RPMI7951 (cell line): ENCODE measurements around the gene MRAP. TPM values are rescaled to one million over a fixed set of nuclear protein-coding genes. Genes with fewer than 3 reads are reported as not detected.
"Not testable (repeated sequence)": the region's sequence is repeated elsewhere in the genome, so short reads cannot be mapped to it uniquely, and the experiment has no call there.

Experiments
- DNase-seq: peaks from one replicate; pipeline ENCODE4 v3.0.0-alpha.2; 2012; ENCODE audit warnings: low read depth
- total RNA-seq: library from RNA; depleted of rRNA; stranded (reverse); fragments of >200 nt; shearing (Covaris generic); gene quantifications from 2 replicates; pipeline ENCODE4 v1.2.3, GENCODE V29; 2014; rRNA removed

MRAP gene
- not detected in 2 replicates for total RNA-seq

DNA sequence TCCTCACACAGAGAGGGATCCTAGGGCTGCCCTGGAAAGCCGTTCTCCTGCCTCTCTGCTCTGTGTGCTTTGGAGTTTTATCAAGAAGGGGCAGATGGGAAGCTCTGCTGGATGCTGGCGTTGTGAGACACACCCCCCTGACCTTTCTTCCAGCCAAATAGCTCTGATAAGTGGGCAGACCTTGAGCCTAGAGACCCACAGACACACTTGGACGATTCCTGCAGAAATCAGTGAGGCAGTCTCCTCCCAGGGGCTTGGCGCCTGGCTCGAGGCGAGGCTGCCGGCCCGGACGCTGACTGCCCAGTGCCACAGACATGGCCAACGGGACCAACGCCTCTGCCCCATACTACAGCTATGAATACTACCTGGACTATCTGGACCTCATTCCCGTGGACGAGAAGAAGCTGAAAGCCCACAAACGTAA, at the start of gene MRAP:
Gene MRAP, plus strand, starts transcription at position 198 of the 424 bp plus-strand sequence. Its CDS starts 117 bp downstream, at position 315.
- no peak for DNase-seq

DNA sequence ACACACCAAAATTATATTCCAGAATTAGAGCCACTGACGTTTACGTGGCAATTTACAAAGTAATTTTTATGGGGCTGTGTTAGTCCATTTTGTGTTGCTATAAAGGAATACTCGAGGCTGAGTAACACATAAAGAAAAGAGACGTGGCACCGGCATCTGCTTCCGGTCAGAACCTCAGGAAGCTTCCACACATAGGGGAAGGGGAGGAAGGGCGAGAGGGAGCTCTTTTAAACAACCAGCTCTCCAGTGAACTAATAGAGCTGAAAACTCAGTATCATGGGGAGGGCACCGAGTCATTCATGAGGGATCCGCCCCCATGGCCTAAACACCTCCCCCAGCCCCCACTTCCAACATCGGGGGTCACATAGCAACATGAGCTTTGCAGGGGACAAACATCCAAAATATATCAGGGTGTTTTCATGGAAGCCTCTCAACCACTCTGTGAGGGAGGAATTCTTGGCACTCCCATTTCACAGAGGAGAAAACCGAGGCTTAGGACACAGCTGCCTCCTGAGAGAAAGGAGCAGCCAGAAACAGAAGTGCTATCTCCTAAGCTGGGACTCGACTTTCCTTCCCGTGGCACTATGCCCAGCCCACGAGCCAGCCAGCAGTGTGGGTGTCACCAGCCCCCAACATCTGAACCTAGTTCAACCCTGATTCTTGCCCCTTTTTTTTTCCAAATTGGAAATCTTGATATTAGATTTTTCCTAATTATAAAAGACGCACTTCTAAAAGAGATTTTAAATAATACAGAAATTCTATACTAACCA, 49.0 kb upstream of the MRAP start:
- no peak for DNase-seq

DNA sequence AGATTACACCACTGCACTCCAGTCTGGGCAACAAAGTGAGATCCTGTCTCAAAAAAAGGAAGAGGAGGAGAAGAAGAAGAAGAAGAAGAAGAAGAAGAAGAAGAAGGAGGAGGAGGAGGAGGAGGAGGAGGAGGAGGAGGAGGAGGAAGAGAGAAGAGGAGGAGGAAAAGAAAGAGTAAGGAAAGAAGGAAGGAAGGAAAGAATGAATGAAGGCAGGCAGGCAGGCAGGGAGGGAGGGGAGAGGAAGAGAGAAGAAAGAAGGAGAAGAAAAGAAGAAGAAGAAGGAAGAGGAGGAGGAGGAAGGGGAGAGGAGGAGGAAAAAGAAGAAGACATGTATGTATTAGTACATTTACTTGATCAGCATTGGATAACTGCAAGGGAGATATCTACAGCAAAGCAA, 46.5 kb upstream of the MRAP start:
- no peak for DNase-seq

- DNase-seq: no peak
Measured at GRCh38 chr21:32253215-32253641, 45.4 kb upstream of the MRAP start.

- DNase-seq: no peak
Measured at GRCh38 chr21:32256251-32256650, 42.4 kb upstream of the MRAP start.

GRCh38 chr21:32256873-32257620, 41.6 kb upstream of the MRAP start:
- DNase-seq: peak; percentile 87

GRCh38 chr21:32257962-32258785, 40.5 kb upstream of the MRAP start:
- DNase-seq: peak; percentile 75

DNA sequence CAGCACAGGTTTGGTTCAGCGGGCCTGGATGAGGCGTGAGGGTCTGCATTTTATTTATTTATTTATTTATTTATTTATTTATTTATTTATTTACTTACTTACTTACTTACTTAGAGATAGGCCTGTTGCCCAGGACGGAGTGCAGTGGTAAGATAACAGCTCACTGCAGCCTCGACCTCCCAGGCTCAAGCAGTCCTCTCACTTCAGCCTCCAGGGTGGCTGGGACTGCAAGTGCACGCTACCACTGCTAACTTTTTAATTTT, 39.9 kb upstream of the MRAP start:
- not testable (repeated sequence) for DNase-seq

DNA sequence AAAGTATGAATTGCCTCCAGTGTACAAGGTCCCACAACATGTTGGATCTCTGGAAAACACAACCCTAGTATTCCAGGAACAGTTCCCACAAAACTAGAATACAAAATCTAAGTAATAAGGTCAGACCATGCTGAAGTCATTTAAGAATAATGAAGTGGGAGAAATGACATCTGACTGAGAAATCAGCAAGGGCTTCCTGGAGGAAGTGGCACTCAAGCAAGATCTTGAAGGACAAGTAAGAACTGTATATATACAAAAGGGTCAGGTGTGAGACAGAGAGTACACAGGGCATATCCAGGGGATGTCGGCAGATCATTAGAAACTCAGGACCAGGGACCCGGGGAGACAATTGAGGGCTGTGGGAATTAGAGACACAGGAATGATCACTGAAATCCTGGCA, 38.5 kb upstream of the MRAP start:
- DNase-seq: no peak

GRCh38 chr21:32261929-32262328, 36.7 kb upstream of the MRAP start:
- DNase-seq: no peak

DNA sequence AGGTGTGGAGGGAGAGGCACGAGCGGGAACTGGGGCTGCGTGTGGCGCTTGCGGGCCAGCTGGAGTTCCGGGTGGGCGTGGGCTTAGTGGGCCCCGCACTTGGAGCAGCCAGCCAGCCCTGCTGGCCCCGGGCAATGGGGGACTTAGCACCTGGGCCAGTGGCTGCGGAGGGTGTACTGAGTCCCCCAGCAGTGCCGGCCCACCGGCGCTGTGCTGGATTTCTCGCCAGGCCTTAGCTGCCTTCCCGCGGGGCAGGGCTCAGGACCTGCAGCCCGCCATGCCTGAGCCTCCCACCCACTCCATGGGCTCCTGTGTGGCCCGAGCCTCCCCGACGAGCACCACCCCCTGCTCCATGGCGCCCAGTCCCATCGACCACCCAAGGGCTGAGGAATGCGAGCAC, 33.3 kb upstream of the MRAP start:
- DNase-seq: not testable (repeated sequence)

DNA sequence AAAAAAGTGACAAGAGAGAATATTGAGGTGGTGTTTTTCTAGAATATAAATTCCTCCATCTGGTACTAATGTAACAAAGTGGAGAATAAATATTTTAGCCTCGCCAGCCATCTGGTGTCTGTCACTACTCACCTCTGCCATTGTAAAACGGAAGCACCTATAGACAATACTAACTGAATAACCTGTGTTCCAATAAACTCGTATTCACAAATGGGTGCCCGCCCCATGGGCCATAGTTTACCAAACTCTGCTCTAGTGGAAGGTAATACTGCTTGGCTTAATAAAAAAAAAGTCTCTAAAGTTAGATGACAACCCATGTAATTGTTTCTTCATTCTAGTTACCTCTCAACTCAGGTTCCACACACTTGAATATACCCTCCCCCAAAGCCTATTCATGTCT, 27.9 kb upstream of the MRAP start:
- DNase-seq: no peak

DNA sequence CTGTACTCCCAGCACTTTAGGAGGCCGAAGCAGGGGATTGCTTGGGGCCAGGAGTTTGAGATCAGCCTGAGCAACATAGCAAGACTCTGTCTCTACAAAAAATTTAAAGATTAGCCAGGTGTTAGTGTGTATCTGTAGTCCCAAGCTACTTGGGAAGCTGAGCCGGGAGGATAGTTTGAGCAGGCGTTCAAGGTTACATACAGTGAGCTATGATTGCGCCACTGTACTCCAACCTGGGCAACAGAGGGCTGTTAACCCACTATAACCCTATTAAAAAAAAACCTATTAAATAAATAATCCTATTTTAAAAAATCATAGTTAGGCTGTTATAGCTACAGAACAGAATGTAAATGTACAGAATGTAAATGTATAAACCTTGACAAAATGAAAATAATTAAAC, 22.0 kb upstream of the MRAP start:
- no peak for DNase-seq

GRCh38 chr21:32278103-32278502, 20.6 kb upstream of the MRAP start:
- peak; percentile 12 for DNase-seq

DNA sequence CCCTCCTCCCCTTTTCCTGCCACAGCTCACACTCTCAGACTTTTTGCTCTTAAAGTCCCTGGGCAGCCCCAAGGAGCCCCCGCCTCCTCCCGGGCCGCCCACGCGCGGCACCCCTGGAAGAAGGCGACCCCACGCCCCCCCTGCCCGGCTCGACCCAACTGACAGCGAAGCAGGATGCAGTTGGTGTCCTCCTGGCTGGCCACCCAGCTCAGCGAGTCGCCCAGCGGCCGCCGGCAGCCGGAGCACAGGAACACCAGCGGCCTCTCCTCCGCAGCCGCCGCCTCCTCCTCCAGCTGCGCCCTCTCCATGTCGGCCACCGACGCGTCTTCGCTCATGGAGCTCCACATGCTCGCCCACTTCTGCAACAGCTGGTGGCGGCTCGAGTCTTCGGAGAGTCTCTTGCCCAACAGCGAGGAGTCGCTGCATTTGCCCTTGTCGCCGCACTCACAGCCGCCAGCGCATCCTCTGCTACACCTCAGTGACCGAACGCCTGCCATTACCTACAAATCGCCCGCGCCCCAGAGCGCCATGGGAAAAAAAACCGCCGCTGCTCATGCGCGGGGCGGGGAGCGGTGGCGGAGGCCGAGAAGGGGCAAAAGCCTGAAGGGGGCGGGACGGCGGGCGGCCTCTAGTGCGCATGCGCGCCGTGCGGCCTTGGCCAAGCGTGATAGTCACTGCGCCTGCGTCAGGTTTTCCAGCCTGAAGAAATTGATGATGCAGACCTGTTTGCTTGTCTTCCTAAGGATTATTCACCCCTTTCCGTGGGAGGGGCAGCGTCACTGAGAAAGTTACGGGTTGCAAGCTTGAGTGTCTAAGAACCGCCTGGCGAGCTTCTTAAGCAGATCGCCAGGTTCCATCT, 19.9 kb upstream of the MRAP start, which contains the start of gene MIS18A:
Gene MIS18A, minus strand, starts transcription at position 532 of the 859 bp plus-strand sequence. Its CDS starts 35 bp downstream, at position 497.
- DNase-seq: peak; percentile 88

GRCh38 chr21:32279377-32279680, 19.3 kb upstream of the MRAP start:
- no peak for DNase-seq

DNA sequence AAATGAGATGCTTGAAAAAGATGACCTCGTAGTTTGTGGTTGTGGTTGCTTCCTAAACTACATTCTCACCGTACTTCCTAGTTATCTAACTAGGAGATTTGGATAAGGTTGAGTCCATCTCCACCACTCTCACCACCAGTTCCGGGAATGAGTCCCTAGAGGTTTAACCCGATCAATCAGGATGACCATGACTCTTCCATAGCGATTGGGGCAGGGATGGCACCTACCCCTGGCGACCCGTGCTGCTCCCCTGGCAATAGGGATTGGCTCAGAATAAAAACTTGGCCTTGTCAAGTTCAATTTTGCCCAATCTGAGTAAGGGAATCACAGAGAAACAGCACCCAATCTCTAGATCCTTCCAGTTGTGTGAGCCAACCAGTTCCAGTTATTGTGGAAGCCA, 17.1 kb upstream of the MRAP start:
- DNase-seq: no peak

DNA sequence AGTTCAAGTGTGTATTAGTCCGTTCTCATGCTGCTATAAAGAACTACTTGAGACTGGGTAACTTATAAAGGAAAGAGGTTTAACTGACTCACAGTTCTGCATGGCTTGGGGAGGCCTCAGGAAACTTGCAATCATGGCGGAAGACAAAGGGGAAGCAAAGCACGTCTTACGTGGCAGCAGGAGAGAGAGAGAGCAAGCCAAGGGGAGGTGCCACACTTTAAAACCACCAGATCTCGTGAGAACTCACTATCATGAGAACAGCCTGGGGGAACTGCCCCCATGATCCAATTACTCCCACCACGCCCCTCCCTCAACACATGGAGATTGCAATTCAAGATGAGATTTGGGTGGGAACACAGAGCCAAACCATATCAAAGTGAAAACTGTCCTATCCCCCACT, 15.7 kb upstream of the MRAP start:
- no peak for DNase-seq

DNA sequence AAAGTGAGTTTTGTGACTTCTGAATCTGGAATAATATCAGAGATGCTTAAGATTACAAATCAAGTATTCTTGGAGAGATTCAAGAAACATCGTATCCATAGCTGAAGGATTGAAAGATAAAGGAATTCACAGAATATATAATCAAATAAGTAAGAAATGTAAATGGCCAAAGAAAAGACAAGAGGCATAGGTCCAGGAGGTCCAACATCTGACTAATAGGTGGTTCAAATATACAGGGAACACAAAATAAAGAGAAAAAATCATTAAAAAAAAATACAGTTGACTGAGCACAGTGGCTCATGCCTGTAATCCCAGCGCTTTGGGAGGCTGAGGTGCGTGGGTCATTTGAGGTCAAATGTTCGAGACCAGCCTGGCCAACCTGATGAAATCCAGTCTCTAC, 13.2 kb upstream of the MRAP start:
- no peak for DNase-seq

GRCh38 chr21:32297449-32297848, 1.2 kb upstream of the MRAP start:
- no peak for DNase-seq

- DNase-seq: no peak
Measured at GRCh38 chr21:32298148-32298559, 501 bp upstream of the MRAP start.

- no peak for DNase-seq
Measured at GRCh38 chr21:32299695-32300094, 1.0 kb downstream of the MRAP start.
